A673 (cell line): ENCODE measurements around the gene BIRC7.

Source experiments
- EZH2 ChIP-seq: fragments of 200-600 bp; sonication (generic); IDR thresholded peaks from 2 replicates; pipeline ENCODE4 v1.6.1; 2017; ENCODE audit warnings: borderline replicate concordance, low read depth, mild to moderate bottlenecking, mixed read lengths, antibody characterized with exemption, low read length; ENCODE audit not compliant: poor library complexity, severe bottlenecking
- TF ChIP-seq, protein P1 (sequence below): fragments of 300-800, 200-600 bp; sonication (generic); conservative IDR thresholded peaks from 2 replicates; pipeline ENCODE4 v1.5.1; 2017; ENCODE audit warnings: low read depth, mild to moderate bottlenecking, antibody characterized with exemption, low read length, moderate library complexity, mixed read lengths

DNA sequence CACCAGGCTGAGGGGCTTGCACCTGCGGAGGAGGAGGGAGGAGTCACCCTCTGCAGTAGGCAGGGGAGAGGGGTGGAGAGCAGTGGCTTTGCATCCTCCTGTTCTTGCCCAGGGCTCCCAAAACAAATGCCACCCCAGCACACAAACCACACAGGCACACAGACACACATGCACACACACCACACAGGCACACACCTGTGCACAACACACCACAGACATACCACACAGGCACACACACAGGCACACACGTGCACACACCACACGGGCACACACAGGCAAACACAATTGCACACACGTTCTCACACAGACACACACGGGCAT, 46.4 kb upstream of the BIRC7 start:
- TF ChIP-seq, protein P1, sequence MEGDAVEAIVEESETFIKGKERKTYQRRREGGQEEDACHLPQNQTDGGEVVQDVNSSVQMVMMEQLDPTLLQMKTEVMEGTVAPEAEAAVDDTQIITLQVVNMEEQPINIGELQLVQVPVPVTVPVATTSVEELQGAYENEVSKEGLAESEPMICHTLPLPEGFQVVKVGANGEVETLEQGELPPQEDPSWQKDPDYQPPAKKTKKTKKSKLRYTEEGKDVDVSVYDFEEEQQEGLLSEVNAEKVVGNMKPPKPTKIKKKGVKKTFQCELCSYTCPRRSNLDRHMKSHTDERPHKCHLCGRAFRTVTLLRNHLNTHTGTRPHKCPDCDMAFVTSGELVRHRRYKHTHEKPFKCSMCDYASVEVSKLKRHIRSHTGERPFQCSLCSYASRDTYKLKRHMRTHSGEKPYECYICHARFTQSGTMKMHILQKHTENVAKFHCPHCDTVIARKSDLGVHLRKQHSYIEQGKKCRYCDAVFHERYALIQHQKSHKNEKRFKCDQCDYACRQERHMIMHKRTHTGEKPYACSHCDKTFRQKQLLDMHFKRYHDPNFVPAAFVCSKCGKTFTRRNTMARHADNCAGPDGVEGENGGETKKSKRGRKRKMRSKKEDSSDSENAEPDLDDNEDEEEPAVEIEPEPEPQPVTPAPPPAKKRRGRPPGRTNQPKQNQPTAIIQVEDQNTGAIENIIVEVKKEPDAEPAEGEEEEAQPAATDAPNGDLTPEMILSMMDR = no peak
- TF ChIP-seq EZH2 = no peak
